Measurements from ENCODE around the gene SPDYE2. TPM values are rescaled to one million over a fixed set of nuclear protein-coding genes. Genes with fewer than 3 reads are reported as not detected.
A peak's percentile ranks its signal among the peaks of the same experiment; 100 is the strongest.
"Not testable (repeated sequence)": the region's sequence is repeated elsewhere in the genome, so short reads cannot be mapped to it uniquely, and the experiment has no call there.

Gene SPDYE2
- total RNA-seq, 3 donors from 2014 or later, result not detected

DNA sequence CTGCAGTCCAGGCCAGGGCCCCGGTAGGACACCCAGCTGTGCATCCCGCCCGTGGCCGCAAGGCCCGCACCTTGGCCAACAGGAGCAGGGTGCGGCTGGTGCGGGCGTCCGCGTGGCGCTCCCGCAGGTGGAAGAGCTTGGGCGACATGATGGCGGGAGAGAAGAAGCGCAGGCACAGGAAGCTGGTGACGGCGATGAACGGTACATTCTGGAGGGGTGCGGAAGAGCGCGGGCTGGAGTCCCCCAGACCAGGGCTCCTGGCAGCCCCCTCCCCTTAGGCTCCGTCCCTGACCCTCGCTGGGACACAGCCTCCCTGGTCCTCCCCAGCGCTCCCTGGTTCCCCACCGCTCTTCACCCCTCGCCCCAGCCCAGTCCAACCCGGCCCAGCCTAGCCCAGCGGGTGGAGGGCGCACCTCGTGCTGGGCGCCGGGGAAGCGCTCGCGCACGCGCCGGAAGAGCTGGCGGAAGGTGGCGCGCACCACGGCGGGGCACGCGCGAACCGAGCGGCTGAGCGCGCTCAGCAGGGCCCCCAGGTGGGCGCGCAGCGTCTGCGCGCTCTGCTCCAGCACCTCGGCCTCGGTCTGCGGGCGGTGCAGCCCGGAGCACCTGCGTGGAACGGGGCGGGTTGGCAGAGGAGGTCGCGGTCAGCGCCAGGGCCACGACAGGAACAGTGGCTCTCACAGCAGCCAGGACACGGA is 42.8 kb downstream of the SPDYE2 start:
- H3K4me1 ChIP-seq; H3K9me3 ChIP-seq; H3K27ac ChIP-seq; H3K4me3 ChIP-seq; H3K27me3 ChIP-seq; DNase-seq (ENCODE audit: low spot score in 2 of 2); intact Hi-C loops (cut with DNase I; ENCODE audit: low total_unique reads); H3K36me3 ChIP-seq: not testable (repeated sequence)

DNA sequence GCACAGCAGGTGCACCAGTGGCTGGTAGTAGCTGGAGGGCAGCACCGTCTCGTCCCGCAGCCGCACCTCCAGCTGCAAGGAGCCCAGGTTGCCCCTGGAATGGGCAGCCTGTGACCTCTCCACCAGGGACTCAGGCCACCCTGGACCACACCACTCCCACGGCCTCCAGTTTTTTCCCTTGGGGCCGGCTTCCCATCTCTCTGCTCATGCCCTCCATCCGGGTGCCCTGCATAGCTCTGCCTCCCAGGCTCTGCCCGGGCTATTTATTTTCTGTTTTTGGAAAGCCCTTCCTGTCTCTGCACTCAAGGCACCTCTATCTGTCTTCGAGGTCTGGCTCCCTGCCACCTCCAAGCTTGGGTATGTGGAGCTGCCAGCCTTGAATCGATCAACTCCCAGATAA is 45.0 kb downstream of the SPDYE2 start:
- DNase-seq (ENCODE audit: low spot score in 2 of 2); H3K27me3 ChIP-seq; H3K4me1 ChIP-seq; H3K27ac ChIP-seq; intact Hi-C loops (cut with DNase I; ENCODE audit: low total_unique reads); H3K9me3 ChIP-seq; H3K4me3 ChIP-seq; H3K36me3 ChIP-seq: not testable (repeated sequence)

DNA sequence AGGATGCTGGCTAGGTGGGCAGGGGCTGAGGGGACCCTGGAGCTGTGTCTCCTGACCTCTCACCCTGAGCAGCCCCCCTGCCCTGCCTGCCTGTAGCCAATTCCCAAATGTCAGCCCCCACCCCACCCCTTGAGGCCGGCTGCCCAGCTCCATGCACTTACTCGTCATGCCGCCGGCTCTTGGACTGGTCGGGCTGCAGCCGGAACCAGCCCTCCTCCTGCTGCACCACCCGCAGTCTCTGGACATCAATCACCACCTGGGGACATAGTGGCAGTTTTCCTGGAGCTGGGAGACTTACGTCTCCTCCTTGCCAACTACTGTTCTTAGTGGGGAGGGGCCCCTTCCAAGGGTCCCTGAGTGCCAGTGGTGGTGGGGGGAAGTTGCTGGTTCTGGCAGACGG is 48.7 kb downstream of the SPDYE2 start:
- intact Hi-C loops (cut with DNase I; ENCODE audit: low total_unique reads); H3K9me3 ChIP-seq; H3K27me3 ChIP-seq; H3K36me3 ChIP-seq; H3K4me3 ChIP-seq; H3K27ac ChIP-seq; DNase-seq (ENCODE audit: low spot score in 2 of 2); H3K4me1 ChIP-seq: not testable (repeated sequence)

DNA sequence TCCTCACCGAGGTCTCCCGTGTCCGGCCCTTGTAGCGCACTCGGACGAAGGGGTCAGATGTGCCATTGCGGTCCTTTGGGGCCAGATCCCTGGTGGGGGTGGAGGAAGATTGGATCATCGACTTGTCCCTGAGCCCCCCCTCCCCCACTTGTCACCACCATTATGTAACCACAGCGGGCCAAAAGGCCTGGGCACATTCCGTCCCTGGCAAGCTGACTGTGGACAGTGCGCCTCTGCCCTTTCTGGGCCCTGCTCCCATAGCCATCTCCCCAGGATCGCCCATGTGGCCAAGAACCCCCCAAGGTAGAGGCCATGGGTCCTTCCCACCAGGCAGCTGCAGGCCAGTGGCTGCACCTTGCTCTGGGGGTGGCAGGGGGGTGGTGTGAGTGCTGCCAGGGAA is 51.3 kb downstream of the SPDYE2 start:
- H3K27me3 ChIP-seq; H3K4me1 ChIP-seq; H3K9me3 ChIP-seq; H3K27ac ChIP-seq; intact Hi-C loops (cut with DNase I; ENCODE audit: low total_unique reads); H3K36me3 ChIP-seq; DNase-seq (ENCODE audit: low spot score in 2 of 2); H3K4me3 ChIP-seq: not testable (repeated sequence)

DNA sequence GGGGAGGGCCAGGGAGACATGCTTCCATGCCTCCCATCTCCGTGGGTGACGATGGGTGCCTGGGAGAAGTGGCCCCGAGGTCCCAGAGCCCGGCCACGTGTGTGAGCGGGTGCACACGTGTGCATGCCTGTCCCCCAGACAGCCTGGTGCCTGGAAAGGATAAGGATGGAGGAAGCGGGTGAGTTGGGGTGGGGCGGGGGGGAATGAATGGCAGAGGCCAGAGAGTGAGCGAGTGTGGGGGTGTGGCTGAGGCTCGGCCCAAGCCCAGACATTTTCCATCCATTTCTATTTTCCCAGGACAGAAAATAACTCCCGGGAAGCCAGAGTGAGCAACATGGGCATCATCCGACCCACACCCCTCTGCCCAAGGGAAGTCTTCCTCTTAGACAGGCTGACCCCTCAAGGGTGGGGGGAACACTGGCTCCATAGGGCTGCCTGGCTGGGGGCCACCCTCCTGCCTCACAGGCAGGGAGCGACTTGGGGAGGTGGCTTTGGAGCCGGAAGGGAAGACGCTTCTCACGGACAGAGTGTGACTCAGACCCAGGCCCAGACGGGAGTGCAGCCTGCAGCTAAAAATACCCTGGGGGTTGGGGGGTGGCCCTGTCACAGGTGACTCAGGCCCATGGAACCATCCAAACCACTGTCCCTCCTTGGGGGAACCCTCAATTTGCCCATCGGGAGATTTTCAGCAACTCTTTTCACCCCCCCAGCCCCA is 53.6 kb downstream of the SPDYE2 start:
- H3K27me3 ChIP-seq; intact Hi-C loops (cut with DNase I; ENCODE audit: low total_unique reads); H3K4me1 ChIP-seq; H3K4me3 ChIP-seq; H3K27ac ChIP-seq; DNase-seq (ENCODE audit: low spot score in 2 of 2); H3K36me3 ChIP-seq; H3K9me3 ChIP-seq: not testable (repeated sequence)

DNA sequence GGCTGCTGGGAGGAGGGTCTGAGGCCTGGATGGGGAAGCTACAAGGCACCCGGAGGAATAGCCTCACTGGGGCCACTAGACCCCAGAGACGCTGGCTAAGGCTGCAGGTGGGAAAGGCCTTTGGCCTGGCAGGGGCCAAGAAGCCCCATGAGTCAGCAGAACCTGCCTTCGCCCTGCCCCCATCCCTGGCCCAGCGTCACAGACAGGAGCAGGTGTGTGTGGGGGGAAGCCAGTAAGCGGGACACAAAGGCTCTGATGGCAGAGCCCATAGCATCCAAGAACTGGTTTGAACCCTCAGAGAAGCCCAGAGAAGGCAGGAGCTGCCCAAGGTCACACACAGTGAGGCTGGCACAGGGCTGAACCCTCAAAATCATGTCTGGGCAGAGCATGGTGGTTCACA is 55.8 kb downstream of the SPDYE2 start:
- H3K4me1 ChIP-seq; DNase-seq (ENCODE audit: low spot score in 2 of 2); H3K27me3 ChIP-seq; intact Hi-C loops (cut with DNase I; ENCODE audit: low total_unique reads); H3K36me3 ChIP-seq; H3K9me3 ChIP-seq; H3K27ac ChIP-seq; H3K4me3 ChIP-seq: not testable (repeated sequence)

DNA sequence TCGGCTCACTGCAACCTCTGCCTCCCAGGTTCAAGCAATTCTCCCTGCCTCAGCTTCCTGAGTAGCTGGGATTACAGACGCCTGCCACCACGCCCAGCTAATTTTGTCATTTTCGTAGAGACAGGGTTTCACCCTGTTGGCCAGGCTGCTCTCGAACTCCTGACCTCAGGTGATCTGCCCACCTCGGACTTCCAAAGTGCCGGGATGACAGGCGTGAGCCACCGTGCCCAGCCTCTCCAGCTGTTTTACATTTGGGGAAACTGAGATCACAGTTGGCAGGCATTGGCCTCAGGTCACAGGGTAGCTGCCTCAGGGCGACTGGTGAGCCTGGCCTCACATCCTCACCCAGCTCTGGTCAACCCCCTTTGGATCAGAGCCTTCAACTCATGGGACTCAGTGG is 58.7 kb downstream of the SPDYE2 start:
- DNase-seq (ENCODE audit: low spot score in 2 of 2); H3K9me3 ChIP-seq; intact Hi-C loops (cut with DNase I; ENCODE audit: low total_unique reads); H3K4me1 ChIP-seq; H3K36me3 ChIP-seq; H3K27ac ChIP-seq; H3K4me3 ChIP-seq; H3K27me3 ChIP-seq: not testable (repeated sequence)

DNA sequence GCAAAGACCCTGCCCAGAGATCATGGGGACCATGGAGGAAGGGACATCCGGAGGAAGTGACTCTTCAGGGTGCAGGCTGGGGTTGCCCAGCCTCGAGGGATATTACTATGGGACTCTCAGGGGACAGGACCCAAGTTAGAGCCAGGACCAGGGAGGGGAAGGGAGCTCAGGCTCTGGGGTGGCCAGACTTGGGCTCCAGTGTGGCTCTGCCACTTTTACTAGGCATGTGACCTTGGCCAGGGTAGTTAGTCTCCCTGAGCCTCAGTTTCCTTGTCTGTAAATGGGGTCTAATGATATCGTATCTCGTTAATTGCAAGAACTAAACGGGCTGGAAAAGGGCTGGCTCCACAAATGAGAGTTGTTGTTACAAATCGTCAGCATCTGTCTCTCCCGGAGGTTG is 59.4 kb downstream of the SPDYE2 start:
- H3K9me3 ChIP-seq; H3K27me3 ChIP-seq; intact Hi-C loops (cut with DNase I; ENCODE audit: low total_unique reads); H3K4me3 ChIP-seq; H3K4me1 ChIP-seq; H3K27ac ChIP-seq; H3K36me3 ChIP-seq: not testable (repeated sequence)
- peak in 1 of 2 donors; percentile 15 for DNase-seq (ENCODE audit: low spot score in 2 of 2)

DNA sequence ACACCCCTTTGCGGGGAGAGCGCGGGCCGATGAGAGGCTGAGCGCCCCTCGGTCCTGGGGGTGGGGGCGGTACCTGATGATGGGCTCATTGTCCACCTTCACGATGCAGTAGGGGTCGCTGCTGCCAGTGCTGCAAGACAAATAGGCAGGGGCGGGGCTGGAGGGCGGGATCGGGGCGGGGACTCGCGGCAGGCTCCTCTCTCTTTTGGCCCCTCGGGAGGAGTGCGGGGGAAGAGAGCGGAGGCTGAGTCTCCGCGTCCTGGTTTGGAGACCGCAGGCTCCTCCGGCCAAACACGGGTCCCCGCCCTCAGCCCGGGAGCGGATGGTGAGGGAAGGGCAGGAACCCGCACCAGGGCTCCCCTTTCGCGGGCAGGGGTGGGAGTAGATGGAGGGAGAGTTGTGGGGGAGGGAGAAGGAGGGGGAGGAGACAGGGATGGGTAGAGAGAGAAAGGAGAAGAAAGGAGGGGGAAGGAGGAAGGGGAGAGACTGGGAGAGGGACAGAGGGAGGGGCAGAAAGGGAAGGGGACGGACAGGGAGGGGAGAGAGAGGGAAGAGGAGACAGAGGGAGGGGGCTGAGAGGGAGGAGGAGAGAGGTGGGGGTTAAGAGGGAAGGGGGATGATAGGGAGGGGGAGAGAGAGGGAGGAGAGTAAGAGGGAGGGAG is 60.1 kb downstream of the SPDYE2 start:
- H3K27me3 ChIP-seq; intact Hi-C loops (cut with DNase I; ENCODE audit: low total_unique reads): not testable (repeated sequence)

DNA sequence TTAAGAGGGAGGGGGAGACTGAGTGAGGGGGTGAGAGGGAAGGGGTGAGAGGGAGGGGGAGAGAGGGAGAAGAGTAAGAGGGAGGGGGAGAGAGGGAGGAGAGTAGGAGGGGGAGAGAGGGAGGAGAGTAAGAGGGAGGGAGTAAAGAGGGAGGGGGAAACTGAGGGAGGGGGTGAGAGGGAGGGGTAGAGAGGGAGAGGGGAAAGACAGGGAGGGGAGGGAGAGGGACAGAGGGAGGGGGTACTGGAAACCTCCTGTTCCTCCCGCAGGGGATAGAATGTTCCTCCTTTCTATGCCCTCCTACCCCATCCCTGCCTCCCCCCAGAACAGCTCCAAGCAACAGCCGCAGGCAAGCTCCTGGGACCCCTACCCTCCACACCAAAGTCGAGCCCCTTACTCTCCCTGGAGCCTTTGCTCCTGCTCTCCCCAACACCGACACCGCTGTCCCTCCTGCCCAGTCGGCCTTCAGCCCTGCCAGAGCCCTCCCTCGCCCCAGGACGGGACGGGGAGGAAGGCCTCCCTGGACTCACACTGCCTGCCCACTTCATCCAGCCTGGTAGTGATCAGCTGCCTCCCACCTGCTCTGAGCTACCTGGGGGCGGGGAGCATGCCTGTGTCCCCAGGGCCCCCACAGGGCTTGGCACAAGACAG is 60.8 kb downstream of the SPDYE2 start:
- H3K27ac ChIP-seq, result peak overlapping the region in 1 of 2 donors; percentile 48
- peak overlapping the region in 1 of 3 donors; percentile 31 for H3K4me3 ChIP-seq
- intact Hi-C loops (cut with DNase I; ENCODE audit: low total_unique reads); H3K9me3 ChIP-seq; H3K4me1 ChIP-seq; H3K27me3 ChIP-seq; H3K36me3 ChIP-seq: not testable (repeated sequence)
- peak in 1 of 2 donors; percentile 17 for DNase-seq (ENCODE audit: low spot score in 2 of 2)

More for the DNA sequence above, 60.1 kb downstream of the SPDYE2 start:
- not testable (repeated sequence) for DNase-seq (ENCODE audit: low spot score in 2 of 2); H3K4me1 ChIP-seq; H3K36me3 ChIP-seq; H3K4me3 ChIP-seq; H3K27ac ChIP-seq; H3K9me3 ChIP-seq

Other genes starting within 250 kb of the SPDYE2 start
- under 1 TPM in 1 of 3 donors, not detected in 2; 0.33 TPM for gene SPDYE6, start 194.8 kb upstream of the SPDYE2 start, total RNA-seq
- 10 to 100 TPM; 17.3 to 30.5 (median 29.7) TPM for gene PRKRIP1, start 154.9 kb upstream of the SPDYE2 start, total RNA-seq
- gene ORAI2, start 117.7 kb upstream of the SPDYE2 start, total RNA-seq, result 10 to 100 TPM in 2 of 3 donors, 1 to 10 TPM in 1; 8.3 to 24.9 (median 18.1) TPM
- gene ALKBH4, start 86.4 kb upstream of the SPDYE2 start, total RNA-seq, result 10 to 100 TPM; 15.1 to 28.5 (median 17.8) TPM
- gene LRWD1, start 86.2 kb upstream of the SPDYE2 start, total RNA-seq, result 10 to 100 TPM in 2 of 3 donors, 1 to 10 TPM in 1; 7.4 to 20.6 (median 11.6) TPM
- gene POLR2J, start 72.3 kb upstream of the SPDYE2 start, total RNA-seq, result 10 to 100 TPM; 14.3 to 24.2 (median 22.3) TPM
- gene RASA4B, start 33.4 kb upstream of the SPDYE2 start, total RNA-seq, result 10 to 100 TPM in 1 of 3 donors, 1 to 10 TPM in 2; 3.7 to 11.1 (median 7.2) TPM
- gene UPK3BL2, start 7.5 kb upstream of the SPDYE2 start, total RNA-seq, result 1 to 10 TPM in 2 of 3 donors, under 1 TPM in 1; 0.98 to 5.7 (median 5.1) TPM
- 10 to 100 TPM; 13.5 to 16.5 (median 15.1) TPM for gene POLR2J3, start 21.4 kb downstream of the SPDYE2 start, total RNA-seq
- gene RASA4, start 65.5 kb downstream of the SPDYE2 start, total RNA-seq, result 10 to 100 TPM; 16.2 to 43.6 (median 17.0) TPM
- gene UPK3BL1, start 91.6 kb downstream of the SPDYE2 start, total RNA-seq, result 10 to 100 TPM; 11.8 to 31.3 (median 22.0) TPM
- not detected for gene SPDYE2B, start 99.1 kb downstream of the SPDYE2 start, total RNA-seq
- 1 to 10 TPM in 2 of 3 donors, under 1 TPM in 1; 0.88 to 2.7 (median 1.6) TPM for gene POLR2J2, start 120.4 kb downstream of the SPDYE2 start, total RNA-seq
- 10 to 100 TPM; 10.4 to 22.5 (median 20.3) TPM for gene FAM185A, start 197.8 kb downstream of the SPDYE2 start, total RNA-seq